Head of caudate nucleus (tissue), 42 donors: ENCODE data around the gene ARHGEF7.

ENCODE experiments used
- DNase-seq, 42 donors: peaks; one replicate each; pipeline versions ENCODE4 v3.0.0 to v3.0.0-alpha.2; 2020 to 2021; ENCODE audit warnings: mixed read lengths in 7 of 42
- intact Hi-C: fragments of 100-400 bp; cut with DNase I; formaldehyde crosslinking; loops from one replicate; pipeline ENCODE4 v1.15.0; 2022

ARHGEF7 gene

DNA sequence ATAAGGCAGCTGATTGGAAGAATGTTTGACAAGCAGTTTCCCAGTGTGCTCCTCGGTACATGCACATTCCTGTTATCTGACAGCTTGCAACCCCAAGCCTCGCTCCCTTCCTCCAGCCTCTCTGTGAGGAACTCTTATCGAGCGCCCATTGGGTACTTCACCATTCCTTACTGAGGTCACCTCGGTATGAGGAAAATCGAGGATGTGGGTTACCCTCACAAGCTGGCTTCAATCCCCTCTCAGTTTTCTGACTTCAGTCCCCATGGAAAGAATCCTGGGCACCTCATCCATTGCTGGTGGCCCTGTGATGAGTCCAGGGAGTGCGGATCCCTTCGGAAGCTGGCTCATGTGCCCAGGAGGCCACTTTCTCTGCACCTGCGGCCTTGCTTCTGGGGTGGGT is 222.6 kb downstream of the ARHGEF7 start:
- intact Hi-C loops = no loop called here
- peak in 3 of 42 donors; percentile 2 to 5 (median 4) for DNase-seq

DNA sequence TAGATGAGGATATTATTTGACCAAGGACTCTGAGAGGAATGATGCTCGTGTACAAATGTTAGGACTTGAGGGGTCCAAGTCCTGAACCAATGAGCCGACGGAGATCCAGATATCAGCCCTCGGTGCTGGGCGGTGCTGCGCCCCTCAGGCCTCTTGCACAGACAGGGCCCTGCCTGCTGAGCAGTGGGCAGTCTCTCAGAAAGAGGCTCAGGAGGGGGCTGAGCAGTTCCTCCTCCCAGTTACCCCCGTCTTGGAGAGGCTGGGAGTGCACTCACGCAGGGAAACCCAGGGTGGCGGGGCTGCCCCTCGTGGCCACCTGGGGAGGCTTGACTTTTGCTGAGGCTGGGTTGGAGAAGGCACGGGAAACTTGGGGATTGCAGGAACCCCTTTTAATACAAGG is 223.7 kb downstream of the ARHGEF7 start:
- intact Hi-C loops = no loop called here
- DNase-seq = peak in 3 of 42 donors; percentile 7 to 22 (median 11)

DNA sequence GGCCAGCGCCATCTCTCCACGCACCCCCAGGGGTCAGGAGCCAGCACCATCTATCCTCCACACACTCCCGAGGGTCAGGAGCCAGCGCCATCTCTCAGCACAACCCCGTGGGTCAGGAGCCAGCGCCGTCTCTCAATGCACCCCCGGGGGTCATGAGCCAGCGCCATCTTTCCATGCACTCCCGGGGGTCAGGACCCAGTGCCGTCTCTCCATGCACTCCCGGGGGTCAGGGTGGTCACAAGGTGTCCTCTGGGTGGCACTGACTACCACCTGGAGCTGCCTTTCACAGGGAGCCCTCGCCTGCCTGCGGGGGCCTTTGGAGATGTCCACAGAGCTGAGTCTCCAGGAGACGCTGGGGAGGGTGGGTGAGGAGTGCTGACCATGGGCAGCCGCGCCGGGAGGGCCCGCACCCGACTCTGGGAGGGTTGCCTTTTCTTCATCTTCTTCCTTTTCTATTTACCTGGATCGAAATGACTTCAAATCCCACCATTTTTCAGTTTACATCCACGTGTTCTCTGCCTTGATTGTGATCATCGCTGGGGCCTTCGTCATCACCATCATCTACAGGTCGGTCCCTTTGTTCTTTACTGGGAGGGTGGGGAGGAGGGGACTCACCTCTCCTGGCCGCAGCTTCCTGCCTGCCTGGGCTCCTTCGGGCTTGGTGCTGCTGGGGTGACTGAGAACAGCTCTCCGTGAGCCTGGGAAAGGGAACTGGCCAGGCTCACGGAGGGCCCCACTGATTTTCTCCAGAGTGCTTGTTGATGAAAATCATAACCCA is 224.4 kb downstream of the ARHGEF7 start:
- DNase-seq = peak in 4 of 42 donors; percentile 1 to 32 (median 18)
- intact Hi-C loops = no loop called here

DNA sequence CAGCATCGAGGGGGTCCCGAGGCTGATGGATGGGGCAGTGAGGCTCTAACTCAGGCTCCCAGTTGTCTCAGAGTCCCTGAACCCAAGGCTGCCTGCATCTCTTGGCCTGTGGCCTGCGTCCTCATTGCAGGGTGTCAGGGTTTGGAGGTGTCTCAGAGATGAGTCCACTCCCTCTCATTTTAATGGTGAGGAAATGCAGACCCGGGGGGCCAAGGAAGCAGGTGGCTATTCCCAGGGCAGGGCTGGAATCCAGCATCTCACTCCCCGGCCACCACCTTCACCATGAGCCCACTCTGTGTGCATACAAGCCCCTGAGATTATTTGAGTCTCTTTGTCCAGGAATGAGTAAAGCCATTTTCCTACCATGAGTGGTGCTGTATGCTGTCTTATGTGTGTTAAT is 226.8 kb downstream of the ARHGEF7 start:
- peak in 2 of 42 donors; percentile 13 to 24 for DNase-seq

DNA sequence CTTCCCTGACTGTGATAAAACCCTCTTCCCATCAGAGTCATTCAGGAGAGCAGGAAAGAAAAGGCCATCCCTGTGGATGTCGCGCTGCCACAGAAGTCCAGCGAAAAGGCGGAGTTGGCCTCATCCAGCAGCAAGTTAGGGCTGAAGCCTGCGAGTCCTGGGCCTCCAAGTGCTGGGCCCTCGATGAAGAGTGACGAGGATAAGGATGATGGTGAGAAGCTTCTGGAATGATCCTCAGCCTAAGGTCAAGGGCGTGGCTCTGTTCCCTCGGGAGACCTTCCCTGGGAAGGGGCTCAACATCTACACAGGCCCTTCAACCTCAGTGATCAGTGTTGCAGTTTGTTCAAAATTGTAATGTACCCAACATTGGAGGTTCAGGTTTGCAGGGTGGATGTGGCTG is 227.6 kb downstream of the ARHGEF7 start:
- intact Hi-C loops = no loop called here
- DNase-seq = peak in 3 of 42 donors; percentile 7 to 24 (median 16)

More for the DNA sequence above, 226.8 kb downstream of the ARHGEF7 start:
- intact Hi-C loops = no loop called here

DNA sequence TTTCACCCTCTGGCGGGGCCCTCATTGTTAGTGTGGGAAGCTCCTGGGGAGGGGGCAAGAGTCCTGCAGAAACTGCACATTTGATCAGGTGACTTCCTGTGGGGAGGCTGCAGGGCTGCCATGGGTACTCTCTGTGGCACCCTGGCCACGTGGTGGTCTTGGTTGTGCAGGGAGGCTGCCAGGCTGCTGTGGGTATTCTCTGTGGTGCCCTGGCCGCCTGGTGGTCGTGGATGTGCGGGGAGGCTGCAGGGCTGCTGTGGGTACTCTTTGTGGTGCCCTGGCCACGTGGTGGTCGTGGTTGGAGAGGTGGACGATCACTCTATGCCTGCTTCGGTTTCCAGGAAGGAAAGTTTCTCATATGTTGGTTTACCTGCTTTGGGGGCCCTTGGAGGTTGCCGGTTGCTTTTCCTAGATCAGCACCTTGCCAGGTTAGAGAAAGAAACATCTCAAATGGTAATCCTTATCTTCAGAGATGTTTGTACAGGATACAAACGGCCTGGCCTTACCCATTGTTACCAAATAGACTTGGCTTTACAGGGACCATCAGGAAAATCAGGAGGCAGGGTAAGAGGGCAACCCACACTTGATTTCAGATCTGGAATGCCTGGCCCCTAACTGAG is 228.2 kb downstream of the ARHGEF7 start:
- peak in 3 of 42 donors; percentile 3 to 25 (median 10) for DNase-seq
- intact Hi-C loops = no loop called here

DNA sequence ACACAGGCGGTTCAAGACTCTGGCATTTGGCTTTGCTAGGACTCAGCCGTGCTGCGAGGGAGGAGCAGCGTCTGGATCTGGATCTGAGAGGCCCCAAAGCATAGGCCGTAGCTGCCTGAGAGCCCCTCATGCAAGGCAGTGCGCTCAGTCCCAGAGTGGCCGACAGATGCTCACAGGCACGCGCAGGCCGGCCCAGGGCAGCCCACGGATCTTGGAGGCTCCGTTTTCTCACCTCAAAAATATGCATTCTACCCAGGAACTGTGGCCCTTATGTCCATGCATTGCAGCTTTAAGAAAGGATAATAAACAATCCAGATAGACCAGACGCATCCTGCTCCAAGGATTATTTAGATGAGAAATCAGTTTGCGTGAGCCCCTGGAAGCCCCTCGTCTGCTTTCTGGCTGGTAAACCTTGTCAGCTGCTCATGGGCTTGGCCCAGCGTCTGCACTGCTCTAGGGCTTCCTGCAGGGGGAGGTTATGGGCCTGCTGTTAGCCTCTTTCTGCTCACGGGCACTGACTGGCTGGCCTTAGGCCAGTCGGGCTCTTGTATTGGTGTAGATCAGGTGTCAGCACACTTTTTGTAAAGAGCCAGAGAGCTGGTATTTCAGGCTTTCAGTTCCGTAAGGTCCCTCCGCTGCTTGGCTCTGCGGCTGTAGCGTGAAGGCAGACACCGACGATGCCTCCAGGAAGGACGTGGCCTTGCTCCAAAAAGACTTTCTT is 229.5 kb downstream of the ARHGEF7 start:
- intact Hi-C loops = no loop called here
- peak in 3 of 42 donors; percentile 24 to 40 (median 37) for DNase-seq

DNA sequence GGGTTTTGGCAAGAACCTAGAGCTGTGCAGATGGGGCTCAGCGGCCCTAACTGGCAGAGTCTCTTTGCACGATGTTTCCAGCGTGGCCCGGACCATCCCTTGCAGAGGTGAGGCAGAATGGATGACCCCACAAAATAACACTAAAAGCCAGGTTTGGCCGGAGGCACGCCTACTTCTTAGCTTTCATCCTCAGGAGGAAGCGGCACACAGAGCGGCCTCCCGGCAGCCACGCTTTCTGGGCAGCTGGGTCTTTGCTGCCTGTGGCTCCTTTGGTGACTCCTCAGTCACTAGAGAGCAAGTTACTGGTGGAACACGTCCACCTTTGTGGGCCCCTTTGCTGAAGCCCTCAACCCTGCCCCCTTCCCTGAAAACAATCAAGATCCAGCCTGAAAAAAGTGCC is 230.6 kb downstream of the ARHGEF7 start:
- DNase-seq = peak in 3 of 42 donors; percentile 14 to 41 (median 31)
- intact Hi-C loops = no loop called here

DNA sequence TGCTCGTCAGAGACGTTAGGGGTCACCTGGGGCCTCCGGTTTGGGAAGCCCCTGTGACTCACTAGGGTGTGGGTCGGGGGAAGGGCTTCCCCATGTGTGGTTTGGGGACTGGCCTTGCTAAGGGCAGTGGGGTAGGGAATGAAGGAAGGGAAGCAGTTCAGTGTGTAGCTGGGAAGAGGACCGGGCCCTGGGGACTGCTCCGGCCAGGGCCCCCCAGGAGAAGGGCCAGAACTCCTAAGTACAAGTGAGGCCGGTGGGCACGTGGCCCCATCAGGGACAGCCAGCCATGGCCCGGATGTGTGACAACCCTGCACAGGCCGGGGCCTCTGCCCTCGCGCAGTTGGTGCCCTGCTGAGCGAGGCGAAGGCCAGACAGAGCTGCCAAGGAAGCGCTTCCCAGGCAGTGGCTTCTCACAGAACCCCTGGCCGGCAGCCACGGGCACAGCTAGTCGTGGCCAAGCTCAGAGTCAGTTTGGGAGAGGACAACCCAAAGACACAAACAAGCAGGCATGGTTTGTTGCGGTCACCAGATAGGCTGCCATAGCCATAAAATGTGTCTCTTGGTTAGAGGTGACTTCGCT is 231.1 kb downstream of the ARHGEF7 start:
- peak in 3 of 42 donors; percentile 3 to 32 (median 31) for DNase-seq

DNA sequence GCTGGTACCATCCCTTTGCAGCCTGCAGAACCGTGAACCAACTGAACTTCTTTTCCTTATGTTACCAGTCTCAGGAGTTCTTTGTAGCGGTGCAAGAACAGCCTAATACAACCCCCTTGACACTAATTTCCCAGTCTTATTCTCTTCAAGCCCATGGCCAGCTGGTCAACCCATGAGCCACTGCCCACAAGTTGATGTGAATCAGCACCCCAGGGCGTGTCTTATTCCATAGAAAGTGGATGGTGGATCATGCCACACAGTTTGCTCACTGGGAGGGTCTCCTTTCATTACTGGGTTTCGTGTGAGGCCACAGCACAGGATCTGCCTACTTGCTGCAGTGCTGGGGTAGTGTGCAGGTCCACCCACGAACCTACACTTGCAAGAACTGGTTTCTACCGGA is 232.3 kb downstream of the ARHGEF7 start:
- intact Hi-C loops = no loop called here
- peak in 3 of 42 donors; percentile 4 to 14 (median 11) for DNase-seq

More for the DNA sequence above, 231.1 kb downstream of the ARHGEF7 start:
- intact Hi-C loops = no loop called here

DNA sequence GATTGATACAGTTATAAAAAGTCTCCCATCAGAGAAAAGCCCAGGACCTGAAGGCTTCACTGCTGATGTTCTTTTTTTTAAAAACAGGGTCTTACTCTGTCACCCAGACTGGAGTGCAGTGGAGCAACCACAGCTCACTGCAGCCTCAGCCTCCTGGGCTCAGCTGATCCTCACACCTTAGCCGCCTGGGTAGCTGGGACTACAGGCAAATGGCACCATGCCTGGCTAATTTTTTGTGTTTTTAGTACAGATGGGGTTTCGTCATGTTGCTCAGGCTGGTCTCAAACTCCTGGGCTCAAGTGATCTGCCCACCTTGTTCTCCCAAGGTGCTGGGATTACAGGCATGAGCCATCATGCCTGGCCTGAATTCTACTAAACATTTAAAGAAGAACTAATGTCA is 238.4 kb downstream of the ARHGEF7 start:
- intact Hi-C loops = no loop called here
- peak in 1 of 42 donors; percentile 3 for DNase-seq

DNA sequence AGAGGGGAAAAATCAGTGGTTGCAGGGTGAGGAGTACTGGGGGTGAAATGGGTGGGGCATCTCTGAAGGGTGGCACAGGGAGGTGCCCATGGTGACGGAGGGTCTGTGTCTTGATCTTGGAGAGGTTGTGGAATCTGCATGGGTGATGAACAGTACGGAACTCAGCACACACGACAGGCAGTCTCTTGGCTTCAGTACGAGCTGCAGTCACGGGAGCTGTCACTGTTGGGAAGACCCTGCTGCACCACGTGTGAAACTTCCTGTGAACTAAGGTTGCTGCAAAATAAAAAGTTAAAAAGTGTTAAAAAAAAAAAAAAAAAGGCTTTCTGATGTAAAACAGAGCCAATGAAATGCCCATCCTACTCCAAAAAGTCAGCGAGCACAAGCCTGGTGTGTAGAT is 239.7 kb downstream of the ARHGEF7 start:
- intact Hi-C loops = no loop called here
- peak in 1 of 42 donors; percentile 25 for DNase-seq
